GM19438 (cell line): Measurements from ENCODE around the gene MAD1L1.

ENCODE experiments used
- ATAC-seq: cut with Tn5 transposase; IDR thresholded peaks from one replicate; pipeline ENCODE4 v1.9.1; 2021; ENCODE audit warnings: low read depth; ENCODE audit not compliant: unreplicated experiment

MAD1L1 gene

GRCh38 chr7:2242541-2243429 lies 10.0 kb upstream of the MAD1L1 start:
- ATAC-seq, result no peak

- ATAC-seq, result peak; percentile 52
These were observed 9.1 kb upstream of the MAD1L1 start, which contains the start of the genes MRM2 and NUDT1 for GRCh38 chr7:2241580-2242540. TSS of gene MRM2 (minus strand) at chr7:2242205. CDS start at chr7:2242169, 36 bp downstream. TSS of gene NUDT1 (plus strand) at chr7:2242226. CDS start at chr7:2244575, 2,349 bp downstream.

GRCh38 chr7:2239242-2239641 lies 6.5 kb upstream of the MAD1L1 start:
- no peak for ATAC-seq

- ATAC-seq, result peak; percentile 59
These were observed 4.4 kb upstream of the MAD1L1 start for GRCh38 chr7:2237109-2237602.

GRCh38 chr7:2233926-2234325 lies 1.2 kb upstream of the MAD1L1 start:
- ATAC-seq, result no peak

- peak; percentile 32 for ATAC-seq
These were observed 566 bp downstream of the MAD1L1 start for GRCh38 chr7:2231992-2232765.

- no peak for ATAC-seq
These were observed 1.9 kb downstream of the MAD1L1 start for GRCh38 chr7:2230882-2231281.

- ATAC-seq, result no peak
These were observed 2.5 kb downstream of the MAD1L1 start for GRCh38 chr7:2230226-2230625.

- no peak for ATAC-seq
These were observed 3.3 kb downstream of the MAD1L1 start for GRCh38 chr7:2229467-2229866.

- ATAC-seq, result no peak
These were observed 3.8 kb downstream of the MAD1L1 start for GRCh38 chr7:2228921-2229320.

- ATAC-seq, result no peak
These were observed 5.0 kb downstream of the MAD1L1 start for GRCh38 chr7:2227699-2228098.

- ATAC-seq, result no peak
These were observed 6.9 kb downstream of the MAD1L1 start for GRCh38 chr7:2225830-2226229.

GRCh38 chr7:2225336-2225735 lies 7.4 kb downstream of the MAD1L1 start:
- no peak for ATAC-seq

GRCh38 chr7:2224934-2225333 lies 7.8 kb downstream of the MAD1L1 start:
- no peak for ATAC-seq

- ATAC-seq, result no peak
These were observed 8.2 kb downstream of the MAD1L1 start for GRCh38 chr7:2224491-2224928.

- no peak for ATAC-seq
These were observed 9.4 kb downstream of the MAD1L1 start for GRCh38 chr7:2223321-2223720.

GRCh38 chr7:2222516-2222915 lies 10.2 kb downstream of the MAD1L1 start:
- no peak for ATAC-seq

- no peak for ATAC-seq
These were observed 11.8 kb downstream of the MAD1L1 start for GRCh38 chr7:2220954-2221353.

GRCh38 chr7:2220506-2220905 lies 12.2 kb downstream of the MAD1L1 start:
- no peak for ATAC-seq

- no peak for ATAC-seq
These were observed 12.7 kb downstream of the MAD1L1 start for GRCh38 chr7:2220030-2220429.
